Activated T-cell treated with anti-CD3 and anti-CD28 coated beads, Interleukin-2, amount 50 U/mL, for 24 hours (primary cell): Measurements from ENCODE around the gene RESP18.
"Not testable (repeated sequence)": the region's sequence is repeated elsewhere in the genome, so short reads cannot be mapped to it uniquely, and the experiment has no call there.

Experiments used
- DNase-seq: peaks from one replicate; pipeline ENCODE4 v3.0.0-alpha.2; 2020
- H3K27ac Mint-ChIP-seq: 2 replicates; pipeline ENCODE4 v1.8.0; 2020; ENCODE audit warnings: mild to moderate bottlenecking, mixed read lengths
- H3K27me3 Mint-ChIP-seq: 2 replicates; pipeline ENCODE4 v1.8.0; 2020; ENCODE audit warnings: mixed read lengths
- H3K36me3 Mint-ChIP-seq: 2 replicates; pipeline ENCODE4 v1.8.0; 2020; ENCODE audit warnings: low read depth, mixed read lengths
- H3K4me1 Mint-ChIP-seq: 2 replicates; pipeline ENCODE4 v1.8.0; 2020; ENCODE audit warnings: low read depth, mixed read lengths
- H3K4me3 Mint-ChIP-seq: 2 replicates; pipeline ENCODE4 v1.8.0; 2020; ENCODE audit warnings: mild to moderate bottlenecking, moderate library complexity, mixed read lengths
- H3K9me3 Mint-ChIP-seq: 2 replicates; pipeline ENCODE4 v1.8.0; 2020; ENCODE audit warnings: mixed read lengths

RESP18 gene

DNA sequence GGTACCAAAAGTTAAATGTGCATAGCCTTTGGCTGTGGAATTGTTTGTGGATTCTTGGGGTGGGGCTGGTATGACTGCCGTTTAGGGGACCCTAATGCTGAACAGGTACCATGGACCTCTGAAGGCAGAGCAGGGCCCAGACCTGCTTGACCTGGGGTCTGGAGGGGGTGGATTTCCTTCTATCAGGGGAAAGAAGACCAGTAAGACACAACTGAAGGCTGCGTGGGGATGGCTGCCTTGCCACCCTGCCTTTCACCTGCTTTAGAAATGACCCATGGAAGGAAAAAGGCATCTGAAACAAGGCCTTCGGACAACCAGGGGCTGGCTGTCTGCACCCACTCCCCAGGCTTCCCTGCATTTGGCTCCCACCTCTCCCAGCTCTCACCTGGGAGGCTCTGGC lies 17.7 kb upstream of the RESP18 start:
- no peak overlapping the region for H3K4me3 Mint-ChIP-seq
- peaks cover 43% of the 10 kb centered on the region for H3K27me3 Mint-ChIP-seq
- H3K36me3 Mint-ChIP-seq: no peaks in the 10 kb centered on the region
- H3K4me1 Mint-ChIP-seq: no peaks in the 10 kb centered on the region
- H3K9me3 Mint-ChIP-seq: no peaks in the 10 kb centered on the region
- DNase-seq: no peak
- H3K27ac Mint-ChIP-seq: no peak overlapping the region

DNA sequence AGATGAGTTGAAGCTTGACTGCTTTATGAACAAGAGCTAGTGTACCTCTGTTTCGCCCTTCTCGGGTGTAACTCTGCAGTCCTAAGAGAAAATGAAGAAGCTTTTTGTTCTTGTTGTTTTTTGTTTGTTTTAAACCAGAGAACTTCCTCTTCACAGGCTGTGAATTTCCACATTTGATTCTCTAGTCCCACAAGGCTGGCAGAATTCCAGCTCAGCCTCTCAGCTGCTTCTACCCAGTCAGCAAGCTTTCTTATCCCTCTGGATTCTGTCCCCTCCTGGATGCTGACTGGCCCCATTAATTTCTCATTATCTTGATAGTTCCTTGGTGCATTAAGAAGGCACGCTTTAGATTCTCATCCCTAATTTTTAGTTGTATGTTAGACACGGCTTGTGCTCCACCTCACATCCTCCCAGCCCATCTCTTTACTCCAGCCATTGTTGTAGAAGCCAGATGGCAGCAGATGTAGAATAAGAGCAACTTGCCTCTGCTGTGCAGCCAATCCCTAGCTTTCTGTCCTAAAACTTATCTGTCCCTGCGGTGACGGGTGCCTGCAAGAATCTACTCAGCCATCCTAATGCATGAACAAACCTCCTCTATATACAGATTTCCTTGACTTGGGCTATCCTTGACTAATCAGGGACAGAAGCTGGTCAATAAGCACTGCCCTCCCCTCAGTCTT lies 12.3 kb upstream of the RESP18 start:
- H3K36me3 Mint-ChIP-seq: no peaks in the 10 kb centered on the region
- peaks cover 28% of the 10 kb centered on the region for H3K27me3 Mint-ChIP-seq
- H3K4me3 Mint-ChIP-seq: no peak overlapping the region
- no peak for DNase-seq
- no peaks in the 10 kb centered on the region for H3K9me3 Mint-ChIP-seq
- H3K27ac Mint-ChIP-seq: no peak overlapping the region
- no peaks in the 10 kb centered on the region for H3K4me1 Mint-ChIP-seq

DNA sequence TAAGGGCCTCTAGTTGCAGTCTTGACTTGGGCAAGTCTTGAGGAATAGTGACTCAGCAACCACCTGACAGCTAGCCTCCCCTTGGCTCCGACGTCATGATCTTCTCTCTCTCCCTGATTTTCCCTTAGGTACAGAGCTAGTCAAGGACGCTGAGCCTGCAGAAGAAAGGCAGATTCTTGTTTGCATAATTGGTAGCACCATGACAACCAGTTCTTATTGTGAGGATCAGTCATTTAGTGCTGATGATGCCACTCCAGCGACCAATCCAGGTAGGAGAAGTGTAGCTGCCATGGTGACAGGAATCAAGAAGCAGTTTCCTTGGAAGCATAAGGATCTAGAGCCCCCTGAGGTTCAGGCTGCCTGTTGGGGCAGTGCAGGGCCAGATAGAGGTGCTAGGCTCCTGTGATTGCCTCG lies 2.8 kb upstream of the RESP18 start:
- Mint-ChIP-seq H3K36me3 (no peaks in the 10 kb centered on the region), H3K27me3 (peaks cover 76% of the 10 kb centered on the region), H3K4me3 (no peak overlapping the region), H3K9me3 (peaks cover 8% of the 10 kb centered on the region), H3K27ac (no peak overlapping the region), H3K4me1 (peaks cover 2% of the 10 kb centered on the region)
- DNase-seq: no peak

DNA sequence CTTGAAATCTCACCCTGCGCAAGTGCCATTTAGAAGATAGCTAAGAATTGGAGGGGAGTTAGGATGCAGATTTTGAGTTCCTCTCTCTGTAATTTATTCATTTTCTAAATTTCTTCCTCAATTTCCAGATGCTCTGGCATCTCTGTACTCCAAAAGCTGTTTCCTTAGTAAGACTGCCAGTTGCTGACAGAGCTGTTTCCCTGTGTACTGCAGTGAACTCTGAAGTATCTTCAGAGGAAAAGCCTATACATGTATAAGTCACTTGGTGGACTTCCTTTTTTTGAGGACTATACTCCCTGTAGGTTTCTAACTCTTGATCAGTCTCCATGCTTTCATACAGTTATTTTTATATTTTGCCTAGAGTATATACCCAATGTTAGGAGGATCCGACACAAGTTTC lies 1.5 kb upstream of the RESP18 start:
- H3K36me3 Mint-ChIP-seq: no peaks in the 10 kb centered on the region
- H3K27ac Mint-ChIP-seq: no peak overlapping the region
- DNase-seq: no peak
- peaks cover 74% of the 10 kb centered on the region for H3K27me3 Mint-ChIP-seq
- H3K4me1 Mint-ChIP-seq: peaks cover 2% of the 10 kb centered on the region
- H3K9me3 Mint-ChIP-seq: peaks cover 8% of the 10 kb centered on the region
- no peak overlapping the region for H3K4me3 Mint-ChIP-seq

DNA sequence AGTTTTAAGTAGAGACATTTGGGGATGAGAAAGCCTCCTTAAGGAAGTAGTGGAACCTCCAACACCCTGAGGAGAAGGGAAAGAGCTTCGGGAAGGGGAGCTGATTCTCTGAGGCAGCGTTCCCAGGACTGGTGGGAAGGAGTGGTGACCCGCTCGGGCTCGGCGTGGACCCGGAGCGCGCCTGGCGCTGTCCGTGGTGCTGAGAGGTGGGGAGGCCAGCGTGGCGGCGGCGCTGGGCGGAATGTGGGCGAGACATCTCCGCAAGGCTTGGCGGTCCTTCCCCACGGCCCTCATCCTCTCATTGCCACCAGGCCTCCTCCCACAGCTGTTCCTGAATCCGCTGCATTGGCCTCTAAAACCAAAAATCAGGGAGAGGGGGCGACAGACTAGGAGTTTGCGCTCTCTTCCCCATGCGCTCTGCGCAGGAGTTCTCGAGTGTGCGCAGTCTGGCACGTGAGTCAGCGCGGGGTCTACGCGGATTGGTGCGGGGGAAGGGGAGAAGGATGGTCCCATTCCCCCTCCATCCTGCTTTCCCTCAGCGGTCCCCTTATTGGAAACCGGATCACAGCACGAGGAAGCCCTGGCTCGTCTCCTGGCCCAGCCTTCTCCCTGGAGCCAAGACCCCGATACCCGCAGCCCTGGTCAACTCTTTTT lies 857 bp downstream of the RESP18 start:
- peaks cover 89% of the 10 kb centered on the region for H3K27me3 Mint-ChIP-seq
- no peaks in the 10 kb centered on the region for H3K36me3 Mint-ChIP-seq
- no peak overlapping the region for H3K4me3 Mint-ChIP-seq
- peaks cover 2% of the 10 kb centered on the region for H3K4me1 Mint-ChIP-seq
- no peak for DNase-seq
- H3K9me3 Mint-ChIP-seq: peaks cover 8% of the 10 kb centered on the region
- no peak overlapping the region for H3K27ac Mint-ChIP-seq

DNA sequence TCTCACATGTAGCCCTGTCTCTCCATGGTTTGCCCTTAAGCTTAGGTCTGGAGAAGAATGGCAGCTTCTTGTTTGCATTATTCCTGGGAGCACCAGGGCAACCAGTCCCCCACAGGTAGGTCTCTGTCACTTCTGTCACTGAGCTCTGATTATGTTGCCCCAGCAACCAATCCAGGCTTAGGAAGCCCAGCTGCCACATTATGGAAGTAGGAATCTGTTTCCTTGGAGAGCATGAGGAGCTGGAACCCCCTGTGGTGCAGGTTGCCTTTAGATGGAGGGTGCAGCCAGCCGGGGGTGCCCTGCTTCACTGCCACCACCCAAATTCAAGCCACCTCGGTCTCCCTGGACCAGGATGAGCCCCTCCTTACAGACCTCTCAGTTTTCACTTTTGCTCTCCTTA lies 4.8 kb downstream of the RESP18 start:
- peaks cover 2% of the 10 kb centered on the region for H3K4me1 Mint-ChIP-seq
- no peaks in the 10 kb centered on the region for H3K36me3 Mint-ChIP-seq
- no peaks in the 10 kb centered on the region for H3K9me3 Mint-ChIP-seq
- no peak for DNase-seq
- peaks cover 68% of the 10 kb centered on the region for H3K27me3 Mint-ChIP-seq
- no peak overlapping the region for H3K4me3 Mint-ChIP-seq
- no peak overlapping the region for H3K27ac Mint-ChIP-seq

DNA sequence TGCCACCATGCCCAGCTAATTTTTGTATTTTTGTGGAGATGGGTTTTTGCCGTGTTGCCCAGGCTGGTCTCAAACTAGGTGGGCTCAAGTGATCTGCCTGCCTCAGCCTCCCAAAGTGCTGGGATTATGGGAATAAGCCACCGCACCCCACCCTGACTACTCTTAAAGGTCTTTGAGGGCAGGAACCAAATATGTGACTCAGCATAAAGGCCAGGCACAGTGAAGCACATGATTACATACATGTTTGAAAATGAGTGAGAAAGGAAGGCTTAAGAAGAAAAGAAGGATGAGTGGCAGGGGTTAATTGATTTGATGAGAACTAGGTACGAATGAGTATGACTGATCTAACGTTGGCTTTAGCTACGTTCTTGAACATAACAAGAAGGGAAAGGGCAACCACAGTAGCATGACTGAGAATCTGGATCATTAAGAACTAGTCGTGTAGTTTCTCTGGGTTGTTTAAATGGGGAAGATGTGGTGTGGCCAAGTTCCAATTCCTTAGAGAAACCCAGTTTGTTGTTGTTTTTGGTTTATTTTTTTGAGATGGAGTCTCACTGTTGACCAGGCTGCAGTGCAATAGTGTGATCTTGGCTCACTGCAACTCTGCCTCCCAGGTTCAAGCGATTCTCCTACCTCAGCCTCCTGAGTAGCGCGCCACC lies 6.8 kb downstream of the RESP18 start:
- Mint-ChIP-seq H3K27me3 (peaks cover 49% of the 10 kb centered on the region), H3K4me3 (no peak overlapping the region), H3K27ac (no peak overlapping the region), H3K9me3 (no peaks in the 10 kb centered on the region), H3K36me3 (no peaks in the 10 kb centered on the region), H3K4me1 (peaks cover 9% of the 10 kb centered on the region)
- DNase-seq: no peak

DNA sequence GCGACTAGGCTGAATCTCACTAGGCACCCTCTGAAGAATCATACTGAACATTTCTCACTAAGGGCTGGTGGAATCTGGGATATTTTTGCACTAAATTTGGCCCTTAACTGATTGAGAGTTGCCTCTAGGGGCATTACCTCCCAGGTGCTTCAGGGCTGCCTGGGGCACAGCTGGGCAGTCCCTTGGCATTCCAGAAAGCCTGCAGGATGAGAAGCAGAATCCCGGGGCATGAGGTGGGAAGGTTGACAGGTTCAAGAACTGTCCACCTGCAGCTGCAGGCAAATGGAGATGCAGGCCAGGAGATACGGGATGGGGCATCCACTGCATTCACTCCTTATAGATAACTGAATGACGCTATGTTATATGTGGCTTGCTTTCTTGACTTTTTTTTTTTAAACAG lies 7.4 kb downstream of the RESP18 start:
- no peaks in the 10 kb centered on the region for H3K36me3 Mint-ChIP-seq
- DNase-seq: no peak
- peaks cover 10% of the 10 kb centered on the region for H3K4me1 Mint-ChIP-seq
- H3K4me3 Mint-ChIP-seq: no peak overlapping the region
- H3K27ac Mint-ChIP-seq: no peak overlapping the region
- H3K27me3 Mint-ChIP-seq: peaks cover 43% of the 10 kb centered on the region
- H3K9me3 Mint-ChIP-seq: no peaks in the 10 kb centered on the region

DNA sequence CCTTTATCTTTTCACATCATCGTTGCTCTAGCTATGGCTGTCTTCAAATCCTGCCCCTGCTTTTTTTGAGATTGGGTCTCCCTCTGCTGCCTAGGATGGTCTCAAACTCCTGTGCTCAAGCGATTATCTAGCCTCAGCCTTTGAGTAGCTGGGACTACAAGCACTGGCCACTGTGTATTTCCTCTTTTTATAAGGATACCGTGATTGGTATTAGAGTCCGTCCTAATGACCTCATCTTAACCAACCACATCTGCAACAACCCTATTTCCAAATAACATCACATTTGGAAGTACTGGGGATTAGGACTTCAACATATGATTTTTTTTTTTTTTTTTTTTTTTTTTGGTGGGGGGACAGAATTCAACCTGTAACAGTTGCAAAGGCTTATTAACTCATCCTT lies 9.1 kb downstream of the RESP18 start:
- DNase-seq: no peak
- Mint-ChIP-seq H3K4me3 (no peak overlapping the region), H3K27ac (no peak overlapping the region), H3K36me3 (no peaks in the 10 kb centered on the region), H3K27me3 (peaks cover 30% of the 10 kb centered on the region), H3K9me3 (no peaks in the 10 kb centered on the region), H3K4me1 (peaks cover 10% of the 10 kb centered on the region)

DNA sequence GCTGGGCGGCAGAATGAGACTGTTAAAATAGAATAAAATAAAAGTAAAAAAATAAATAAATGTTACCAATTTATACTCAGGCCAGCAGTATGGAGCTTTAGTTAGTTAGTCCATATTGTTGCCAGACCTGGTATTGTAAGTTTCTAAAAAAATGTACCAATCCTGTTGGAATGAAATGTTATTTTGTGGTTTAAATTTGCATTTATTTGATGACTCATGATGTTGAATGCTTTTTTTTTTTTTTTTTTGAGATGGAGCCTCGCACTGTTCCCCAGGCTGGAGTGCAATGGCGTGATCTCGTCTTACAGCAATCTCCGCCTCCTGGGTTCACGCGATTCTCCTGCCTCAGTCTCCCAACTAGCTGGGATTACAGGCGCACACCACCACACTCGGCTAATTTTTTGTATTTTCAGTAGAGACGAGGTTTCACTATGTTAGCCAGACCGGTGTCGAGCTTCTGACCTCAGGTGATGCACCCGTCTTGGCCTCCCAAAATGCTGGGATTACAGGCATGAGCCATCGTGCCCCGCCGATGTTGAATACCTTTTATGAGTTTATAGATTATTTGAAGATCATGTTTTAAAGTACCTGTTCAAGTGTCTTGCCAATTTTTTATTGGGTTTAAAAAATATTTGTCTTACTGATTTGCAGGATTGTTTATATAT lies 17.6 kb downstream of the RESP18 start:
- Mint-ChIP-seq H3K4me3 (no peak overlapping the region), H3K27me3 (peaks cover 22% of the 10 kb centered on the region), H3K9me3 (no peaks in the 10 kb centered on the region), H3K27ac (no peak overlapping the region), H3K36me3 (no peaks in the 10 kb centered on the region), H3K4me1 (no peaks in the 10 kb centered on the region)
- DNase-seq: no peak

DNA sequence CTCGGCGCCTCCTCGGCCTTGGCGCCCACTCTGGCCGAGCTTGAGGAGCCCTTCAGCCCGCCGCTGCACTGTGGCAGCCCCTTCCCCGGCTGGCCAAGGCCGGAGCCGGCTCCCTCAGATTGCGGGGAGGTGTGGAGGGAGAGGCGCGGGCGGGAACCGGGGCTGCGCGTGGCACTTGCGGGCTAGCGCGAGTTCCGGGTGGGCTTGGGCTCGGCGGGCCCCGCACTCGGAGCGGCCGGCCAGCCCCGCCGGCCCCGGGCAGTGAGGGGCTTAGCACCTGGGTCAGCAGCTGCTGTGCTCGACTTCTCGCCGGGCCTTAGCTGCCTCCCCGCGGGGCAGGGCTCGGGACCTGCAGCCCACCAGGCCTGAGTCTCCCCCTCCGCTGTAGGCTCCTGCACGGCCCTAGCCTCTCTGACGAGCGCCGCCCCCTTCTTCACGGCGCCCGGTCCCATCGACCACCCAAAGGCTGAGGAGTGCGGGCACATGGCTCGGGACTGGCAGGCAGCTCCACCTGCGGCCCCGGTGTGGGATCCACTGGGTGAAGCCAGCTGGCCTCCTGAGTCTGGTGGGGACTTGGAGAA lies 19.8 kb downstream of the RESP18 start:
- not testable (repeated sequence) for H3K36me3 Mint-ChIP-seq, H3K9me3 Mint-ChIP-seq, H3K27ac Mint-ChIP-seq, H3K4me3 Mint-ChIP-seq, DNase-seq, H3K4me1 Mint-ChIP-seq
- H3K27me3 Mint-ChIP-seq: peaks cover 41% of the 10 kb centered on the region

DNA sequence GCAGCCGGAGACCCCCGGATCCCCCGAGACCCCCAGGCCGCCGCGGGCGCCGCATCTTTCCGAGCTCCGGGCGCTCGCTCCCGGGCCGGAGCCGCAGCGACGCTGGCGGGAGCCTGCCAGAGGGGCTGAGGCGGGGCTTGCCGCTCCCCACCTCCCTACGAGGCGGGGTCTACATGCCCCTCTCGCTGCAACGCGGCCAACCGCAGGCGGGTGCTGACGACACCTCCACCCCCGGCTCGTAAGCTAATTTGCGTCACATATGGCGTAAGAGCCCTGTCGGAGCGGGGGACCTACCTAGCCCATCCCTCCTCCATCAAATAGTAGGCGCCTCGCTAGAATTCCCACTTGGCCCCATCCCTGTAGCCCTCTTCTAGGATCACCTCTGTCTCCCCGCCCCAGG lies 23.3 kb downstream of the RESP18 start, which contains the start of gene PTPRN:
Gene PTPRN, minus strand, starts transcription at position 124 of the 400 bp plus-strand sequence. Its CDS starts 69 bp downstream, at position 55.
- Mint-ChIP-seq H3K27me3 (peaks cover 73% of the 10 kb centered on the region), H3K4me1 (peaks cover 7% of the 10 kb centered on the region), H3K9me3 (no peaks in the 10 kb centered on the region), H3K4me3 (no peak within 1 kb of the TSS), H3K27ac (no peak within 1 kb of the TSS), H3K36me3 (no peaks in the 10 kb centered on the region)
- DNase-seq: no peak

DNA sequence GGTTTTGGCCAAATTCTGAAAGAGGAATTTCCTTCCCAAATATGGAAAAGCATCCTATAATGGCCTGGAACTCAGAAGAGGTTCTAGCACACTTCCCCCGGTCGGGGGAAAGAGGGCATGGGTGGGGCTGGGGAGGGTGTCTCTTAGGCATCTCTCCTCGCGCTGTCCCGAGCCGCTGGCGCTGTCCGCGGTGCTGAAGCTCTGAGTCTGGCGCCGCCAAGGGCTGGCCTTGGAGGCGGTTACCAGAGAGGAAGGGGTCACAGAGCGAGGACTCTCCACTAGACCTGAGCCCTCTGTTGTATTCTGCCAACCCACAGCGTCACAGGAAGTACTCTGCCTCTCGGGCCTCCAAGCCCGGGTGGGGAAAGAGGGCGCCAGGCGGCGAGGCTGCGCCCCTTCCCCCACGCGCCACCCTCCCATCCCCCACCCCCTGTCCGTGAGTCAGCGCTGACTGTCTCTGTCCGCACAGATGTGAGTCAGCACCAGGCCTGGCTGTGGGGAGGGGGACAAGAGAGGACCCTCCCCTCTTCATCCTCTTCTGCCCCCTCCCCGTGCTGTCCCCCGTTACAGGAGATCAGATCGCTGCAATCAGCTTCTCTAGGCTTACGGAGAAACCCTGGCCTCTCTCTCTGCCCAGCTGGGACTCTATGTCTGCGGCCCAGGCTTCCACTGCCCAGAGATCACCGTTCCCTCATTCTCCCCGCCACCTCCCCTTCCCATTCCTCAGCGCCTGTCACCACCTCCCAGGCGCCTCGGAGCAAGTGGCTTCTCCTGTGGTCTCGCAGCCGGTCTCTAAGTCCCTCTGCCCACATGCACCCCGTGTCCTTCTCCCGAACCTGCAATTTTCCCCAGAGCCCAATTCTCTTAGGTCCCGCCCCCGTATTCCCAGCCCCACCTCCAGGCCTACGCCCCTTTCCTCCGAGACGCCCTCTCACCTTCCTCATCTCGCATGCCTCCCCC lies 24.1 kb downstream of the RESP18 start:
- Mint-ChIP-seq H3K9me3 (no peaks in the 10 kb centered on the region), H3K27ac (no peak overlapping the region), H3K4me3 (no peak overlapping the region), H3K4me1 (peaks cover 7% of the 10 kb centered on the region), H3K36me3 (no peaks in the 10 kb centered on the region), H3K27me3 (peaks cover 73% of the 10 kb centered on the region)
- peak; percentile 79 for DNase-seq

DNA sequence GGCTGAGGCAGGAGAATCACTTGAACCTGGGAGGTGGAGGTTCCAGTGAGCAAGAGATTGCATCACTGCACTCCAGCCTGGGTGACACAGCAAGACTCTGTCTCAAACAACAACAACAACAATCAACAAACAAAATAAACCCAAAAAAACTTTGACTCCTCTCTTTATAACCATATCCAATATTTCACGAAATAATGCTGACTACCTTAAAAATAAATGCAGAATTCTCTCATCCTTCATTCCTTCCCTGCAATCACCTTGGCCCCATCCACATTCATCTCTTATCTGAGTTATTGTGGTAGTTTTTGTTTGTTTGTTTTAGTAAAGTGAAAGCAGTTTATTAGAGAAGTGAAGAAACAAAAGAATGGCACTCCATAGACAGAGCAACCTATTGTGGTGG lies 26.5 kb downstream of the RESP18 start:
- no peak for DNase-seq
- no peak overlapping the region for H3K27ac Mint-ChIP-seq
- H3K9me3 Mint-ChIP-seq: no peaks in the 10 kb centered on the region
- H3K36me3 Mint-ChIP-seq: no peaks in the 10 kb centered on the region
- H3K27me3 Mint-ChIP-seq: peaks cover 70% of the 10 kb centered on the region
- H3K4me3 Mint-ChIP-seq: no peak overlapping the region
- peaks cover 7% of the 10 kb centered on the region for H3K4me1 Mint-ChIP-seq
